ENCODE measurements around the gene CCL3. TPM values are rescaled to one million over a fixed set of nuclear protein-coding genes. Genes with fewer than 3 reads are reported as not detected.

CCL3 gene
- total RNA-seq, 1 experiment from 2014 or later: 1.1 TPM

GRCh38 chr17:36127199-36127893 is 37.4 kb upstream of the CCL3 start:
- TF ChIP-seq REST (IDR thresholded peaks at IDR 0.05; ENCODE audit: insufficient read depth in 1 of 2, low read depth in 2 of 2, low read length in 1 of 2) (no peak), POLR2AphosphoS5 (IDR thresholded peaks at IDR 0.05; ENCODE audit: low read depth, low read length) (no peak), TCF7L2 (IDR thresholded peaks at IDR 0.05; ENCODE audit: low read depth, low read length) (no peak), CTCF (IDR thresholded peaks at IDR 0.05) (no peak), SIN3A (IDR thresholded peaks at IDR 0.05; ENCODE audit: borderline replicate concordance, insufficient read depth, low read depth, low read length) (no peak)
- in situ Hi-C loops (cut with HindIII; ENCODE audit: low pct_unique_long_range_greater_than_20kb, low sequenced_read_pairs): no loop called here
- DNase-seq (ENCODE audit: low read depth, low spot score): no peak
- peaks cover 4% of the 10 kb centered on the region for H3K27me3 ChIP-seq (ENCODE audit: control insufficient read depth, insufficient read depth, low read length)
- H3K27ac ChIP-seq (ENCODE audit: low read length): no peak overlapping the region
- no TSS peak for BruUV-seq (replicated peaks)
- no peak for ATAC-seq
- H3K36me3 ChIP-seq (ENCODE audit: control insufficient read depth, insufficient read depth, low read length): no peaks in the 10 kb centered on the region
- intact Hi-C loops (cut with micrococcal nuclease; ENCODE audit: unreplicated experiment): no loop called here
- H3K4me3 ChIP-seq (ENCODE audit: low read depth in 2 of 2, low read length in 2 of 2): no peak overlapping the region
- H3K9me3 ChIP-seq (ENCODE audit: control insufficient read depth, insufficient read depth, low read depth, low read length): no peaks in the 10 kb centered on the region
- H3K4me1 ChIP-seq (ENCODE audit: control insufficient read depth, insufficient read depth, low read length): no peaks in the 10 kb centered on the region
- ChIA-PET CTCF (no interaction called here), POLR2A (no interaction called here)

GRCh38 chr17:36124879-36125824 is 35.2 kb upstream of the CCL3 start:
- intact Hi-C loops (cut with micrococcal nuclease; ENCODE audit: unreplicated experiment) (no loop called here), in situ Hi-C loops (cut with HindIII; ENCODE audit: low pct_unique_long_range_greater_than_20kb, low sequenced_read_pairs) (no loop called here)
- no peaks in the 10 kb centered on the region for H3K36me3 ChIP-seq (ENCODE audit: control insufficient read depth, insufficient read depth, low read length)
- no peak for DNase-seq (ENCODE audit: low read depth, low spot score)
- H3K27me3 ChIP-seq (ENCODE audit: control insufficient read depth, insufficient read depth, low read length): 0 out of 2 replicates have a peak, but pooled peaks cover 2% of the 10 kb centered on the region
- POLR2A ChIA-PET: no interaction called here
- H3K9me3 ChIP-seq (ENCODE audit: control insufficient read depth, insufficient read depth, low read depth, low read length): no peaks in the 10 kb centered on the region
- no peaks in the 10 kb centered on the region for H3K4me1 ChIP-seq (ENCODE audit: control insufficient read depth, insufficient read depth, low read length)
- no TSS peak for BruUV-seq (replicated peaks)
- CTCF ChIA-PET: no interaction called here
- ATAC-seq: no peak
- TF ChIP-seq REST (IDR thresholded peaks at IDR 0.05; ENCODE audit: insufficient read depth in 1 of 2, low read depth in 2 of 2, low read length in 1 of 2): no peak
- no peak for TF ChIP-seq POLR2AphosphoS5 (IDR thresholded peaks at IDR 0.05; ENCODE audit: low read depth, low read length)
- TF ChIP-seq CTCF (IDR thresholded peaks at IDR 0.05): no peak
- no peak for TF ChIP-seq TCF7L2 (IDR thresholded peaks at IDR 0.05; ENCODE audit: low read depth, low read length)
- no peak for TF ChIP-seq SIN3A (IDR thresholded peaks at IDR 0.05; ENCODE audit: borderline replicate concordance, insufficient read depth, low read depth, low read length)
- no peak overlapping the region for H3K27ac ChIP-seq (ENCODE audit: low read length)
- H3K4me3 ChIP-seq (ENCODE audit: low read depth in 2 of 2, low read length in 2 of 2): no peak overlapping the region

All from Panc1 (cell line).